MM.1S (cell line): ENCODE measurements around the gene P4HA3.

Experiments
- DNase-seq: peaks from one replicate; pipeline ENCODE4 v3.0.0-alpha.2; 2015
- H2AFZ ChIP-seq: fragments of 300-600 bp; sonication (generic); 2 replicates; pipeline ENCODE4 v1.6.0; 2016; ENCODE audit warnings: antibody characterized with exemption, low read length
- H3F3A ChIP-seq: fragments of 300-600 bp; sonication (generic); 2 replicates; pipeline ENCODE4 v1.6.1; 2016; ENCODE audit warnings: mild to moderate bottlenecking, antibody characterized with exemption, low read length, moderate library complexity, mixed read lengths; ENCODE audit not compliant: insufficient read depth
- H3K27ac ChIP-seq: fragments of 300-600 bp; sonication (generic); 2 replicates; pipeline ENCODE4 v1.5.1; 2016; ENCODE audit warnings: mild to moderate bottlenecking, low read length
- H3K27me3 ChIP-seq: fragments of 300-600 bp; sonication (generic); replicated peaks from 2 replicates; pipeline ENCODE4 v1.6.0; 2016; ENCODE audit warnings: low read length; ENCODE audit not compliant: insufficient read depth
- H3K36me3 ChIP-seq: fragments of 300-600 bp; sonication (generic); replicated peaks from 2 replicates; pipeline ENCODE4 v1.6.1; 2016; ENCODE audit warnings: mild to moderate bottlenecking, low read length, mixed read lengths; ENCODE audit not compliant: insufficient read depth
- H3K4me1 ChIP-seq: fragments of 300-600 bp; sonication (generic); 2 replicates; pipeline ENCODE4 v1.6.1; 2016; ENCODE audit warnings: low read length, mixed read lengths
- H3K4me2 ChIP-seq: fragments of 300-600 bp; sonication (generic); 2 replicates; pipeline ENCODE4 v1.6.0; 2016; ENCODE audit warnings: low read depth, low read length
- H3K4me3 ChIP-seq: fragments of 300-600 bp; sonication (generic); 2 replicates; pipeline ENCODE4 v1.5.1; 2016; ENCODE audit warnings: low read length, mixed read lengths
- H3K79me2 ChIP-seq: fragments of 300-600 bp; sonication (generic); 2 replicates; pipeline ENCODE4 v1.6.1; 2016; ENCODE audit warnings: mixed run types, low read length, mixed read lengths
- H3K9ac ChIP-seq: fragments of 300-600 bp; sonication (generic); 2 replicates; pipeline ENCODE4 v1.6.1; 2016; ENCODE audit warnings: low read length, mixed read lengths
- H3K9me2 ChIP-seq: fragments of 300-600 bp; sonication (generic); replicated peaks from 2 replicates; pipeline ENCODE4 v1.6.1; 2016; ENCODE audit warnings: mild to moderate bottlenecking, low read length, mixed read lengths; ENCODE audit not compliant: insufficient read depth
- H3K9me3 ChIP-seq: fragments of 300-600 bp; sonication (generic); replicated peaks from 2 replicates; pipeline ENCODE4 v1.6.1; 2016; ENCODE audit warnings: mild to moderate bottlenecking, low read length, mixed read lengths; ENCODE audit not compliant: insufficient read depth
- H4K20me1 ChIP-seq: fragments of 300-600 bp; sonication (generic); 2 replicates; pipeline ENCODE4 v1.6.1; 2016; ENCODE audit warnings: mild to moderate bottlenecking, low read length, moderate library complexity, mixed read lengths; ENCODE audit not compliant: insufficient read depth
- CTCF ChIP-seq: fragments of 300-600 bp; sonication (generic); IDR thresholded peaks from 2 replicates; pipeline ENCODE4 v1.5.1; 2016; ENCODE audit warnings: antibody characterized with exemption, low read length, mixed read lengths
- EZH2 ChIP-seq: fragments of 300-600 bp; sonication (generic); optimal IDR thresholded peaks from 2 replicates; pipeline ENCODE3; 2017; ENCODE audit warnings: low read depth, mild to moderate bottlenecking, antibody characterized with exemption, low read length, mixed read lengths
- EZH2phosphoT487 ChIP-seq: fragments of 300-600 bp; sonication (generic); IDR thresholded peaks from 2 replicates; pipeline ENCODE4 v1.6.1; 2018; ENCODE audit warnings: antibody characterized with exemption, low read length

P4HA3 gene

DNA sequence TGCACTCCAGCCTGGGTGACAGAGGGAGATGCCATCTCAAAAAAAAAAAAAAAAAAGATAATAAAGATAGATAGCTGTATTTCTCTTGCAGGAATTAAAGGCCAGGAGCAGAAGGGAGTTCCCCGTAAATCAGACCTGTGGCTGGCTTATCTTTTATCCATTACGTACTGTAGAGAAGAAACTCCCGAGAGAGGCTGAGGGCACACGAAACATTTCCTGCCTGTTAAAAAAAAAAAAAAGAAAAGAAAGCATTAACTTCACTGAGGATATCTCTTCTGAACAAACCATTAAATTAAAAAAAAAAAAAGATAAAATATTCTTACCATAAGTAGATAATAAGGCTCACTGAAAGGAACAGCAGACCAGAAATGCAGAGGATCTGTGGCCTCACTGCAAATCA lies 22.5 kb downstream of the P4HA3 start:
- no peaks in the 10 kb centered on the region for H3K9me2 ChIP-seq
- TF ChIP-seq EZH2phosphoT487 (no peak), CTCF (no peak), EZH2 (no peak)
- H3K27ac ChIP-seq = no peak overlapping the region
- no peak overlapping the region for H3K4me3 ChIP-seq
- H3K4me2 ChIP-seq = no peak overlapping the region
- no peaks in the 10 kb centered on the region for H3F3A ChIP-seq
- H4K20me1 ChIP-seq = no peaks in the 10 kb centered on the region
- DNase-seq = no peak
- no peaks in the 10 kb centered on the region for H3K27me3 ChIP-seq
- no peaks in the 10 kb centered on the region for H3K79me2 ChIP-seq
- no peaks in the 10 kb centered on the region for H3K4me1 ChIP-seq
- H3K36me3 ChIP-seq = no peaks in the 10 kb centered on the region
- H2AFZ ChIP-seq = no peak overlapping the region
- no peak overlapping the region for H3K9ac ChIP-seq
- H3K9me3 ChIP-seq = no peaks in the 10 kb centered on the region

GRCh38 chr11:74288161-74288560 lies 23.3 kb downstream of the P4HA3 start:
- Histone ChIP-seq H3K9me2 (no peaks in the 10 kb centered on the region), H2AFZ (no peak overlapping the region), H4K20me1 (no peaks in the 10 kb centered on the region), H3K4me3 (no peak overlapping the region), H3K4me1 (no peaks in the 10 kb centered on the region), H3K27me3 (no peaks in the 10 kb centered on the region), H3K79me2 (no peaks in the 10 kb centered on the region), H3K9me3 (no peaks in the 10 kb centered on the region), H3K27ac (no peak overlapping the region), H3F3A (no peaks in the 10 kb centered on the region), H3K4me2 (no peak overlapping the region), H3K36me3 (no peaks in the 10 kb centered on the region), H3K9ac (no peak overlapping the region)
- TF ChIP-seq EZH2 (no peak), CTCF (no peak), EZH2phosphoT487 (no peak)
- DNase-seq = no peak

GRCh38 chr11:74284466-74284865 lies 27.0 kb downstream of the P4HA3 start:
- Histone ChIP-seq H4K20me1 (no peaks in the 10 kb centered on the region), H2AFZ (no peak overlapping the region), H3K9ac (no peak overlapping the region), H3K4me3 (no peak overlapping the region), H3K27ac (no peak overlapping the region), H3F3A (no peaks in the 10 kb centered on the region), H3K36me3 (no peaks in the 10 kb centered on the region), H3K4me2 (no peak overlapping the region), H3K27me3 (no peaks in the 10 kb centered on the region), H3K9me3 (no peaks in the 10 kb centered on the region), H3K9me2 (no peaks in the 10 kb centered on the region), H3K4me1 (no peaks in the 10 kb centered on the region), H3K79me2 (no peaks in the 10 kb centered on the region)
- no peak for TF ChIP-seq EZH2phosphoT487
- no peak for TF ChIP-seq EZH2
- no peak for TF ChIP-seq CTCF
- DNase-seq = no peak
